GM18868 (cell line): Measurements from ENCODE around the gene ZNF32.

Experiments
- ATAC-seq: cut with Tn5 transposase; IDR thresholded peaks from one replicate; pipeline ENCODE4 v1.9.1; 2021; ENCODE audit warnings: mild to moderate bottlenecking, moderate library complexity; ENCODE audit not compliant: unreplicated experiment

The ZNF32 gene, protein sequence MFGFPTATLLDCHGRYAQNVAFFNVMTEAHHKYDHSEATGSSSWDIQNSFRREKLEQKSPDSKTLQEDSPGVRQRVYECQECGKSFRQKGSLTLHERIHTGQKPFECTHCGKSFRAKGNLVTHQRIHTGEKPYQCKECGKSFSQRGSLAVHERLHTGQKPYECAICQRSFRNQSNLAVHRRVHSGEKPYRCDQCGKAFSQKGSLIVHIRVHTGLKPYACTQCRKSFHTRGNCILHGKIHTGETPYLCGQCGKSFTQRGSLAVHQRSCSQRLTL

DNA sequence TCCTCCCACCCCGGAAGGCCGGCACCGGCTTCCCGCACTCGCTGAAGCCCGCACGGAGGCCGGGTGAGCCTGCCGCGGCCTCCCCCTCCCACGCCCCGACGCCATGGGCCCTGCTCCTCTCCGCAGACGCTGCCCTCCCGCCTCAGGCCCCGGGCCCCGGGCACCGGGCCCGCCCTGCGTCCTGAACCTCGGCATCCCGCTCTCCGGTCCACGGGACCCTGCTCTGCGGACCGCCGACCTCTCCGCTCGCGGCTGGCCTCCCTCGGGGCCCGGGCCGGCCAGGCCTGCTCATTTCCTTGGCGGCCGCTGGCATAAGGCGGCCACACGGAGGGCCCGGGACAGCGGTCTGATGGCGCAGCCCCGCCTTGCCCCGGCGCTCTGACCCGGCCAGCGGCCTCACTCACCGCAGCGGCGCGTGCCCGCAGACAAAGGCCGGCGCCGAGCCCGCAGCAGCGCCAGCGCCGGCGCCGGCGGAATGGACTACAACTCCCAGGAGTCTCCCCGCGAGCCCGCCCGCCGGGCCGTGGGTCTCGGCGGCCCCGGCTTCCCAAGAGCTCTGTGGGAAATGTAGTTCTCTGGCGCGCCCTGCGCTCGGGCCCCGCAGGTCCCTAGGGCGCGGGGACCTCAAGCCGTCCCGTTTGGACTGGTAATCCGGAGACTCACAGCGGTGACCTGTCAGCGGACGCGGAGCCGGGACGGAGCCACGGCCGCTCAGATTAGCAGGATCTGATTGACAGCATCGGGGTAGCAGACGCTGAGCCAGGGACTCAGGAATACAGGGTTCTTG lies at the start of gene ZNF32:
Gene ZNF32 (minus strand): TSS at position 484 of the 787 bp plus-strand sequence. CDS start 2,748 bp downstream, outside the sequence.
- ATAC-seq = peak; percentile 99

DNA sequence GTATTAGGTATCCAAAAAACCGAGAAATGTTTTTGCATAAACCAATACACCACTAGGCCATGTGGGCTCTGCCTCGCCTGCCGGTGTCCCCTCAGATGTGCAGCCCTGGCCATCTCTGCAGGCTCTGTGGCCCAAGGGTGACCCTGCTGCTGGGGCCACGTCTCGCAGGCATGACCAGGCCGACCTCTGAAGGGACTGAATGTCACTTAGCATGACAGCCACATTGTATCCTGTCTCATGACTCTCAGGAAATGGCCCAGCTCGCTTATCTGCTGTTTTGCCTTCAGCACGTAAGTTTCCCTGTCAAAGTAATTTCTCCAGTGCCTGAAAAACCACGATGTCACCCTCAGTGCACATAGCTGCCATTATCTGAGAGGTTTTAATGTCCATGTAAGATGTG lies 49.5 kb upstream of the ZNF32 start:
- ATAC-seq = no peak

- ATAC-seq = no peak
These were observed 48.3 kb upstream of the ZNF32 start for GRCh38 chr10:43696909-43697483.

DNA sequence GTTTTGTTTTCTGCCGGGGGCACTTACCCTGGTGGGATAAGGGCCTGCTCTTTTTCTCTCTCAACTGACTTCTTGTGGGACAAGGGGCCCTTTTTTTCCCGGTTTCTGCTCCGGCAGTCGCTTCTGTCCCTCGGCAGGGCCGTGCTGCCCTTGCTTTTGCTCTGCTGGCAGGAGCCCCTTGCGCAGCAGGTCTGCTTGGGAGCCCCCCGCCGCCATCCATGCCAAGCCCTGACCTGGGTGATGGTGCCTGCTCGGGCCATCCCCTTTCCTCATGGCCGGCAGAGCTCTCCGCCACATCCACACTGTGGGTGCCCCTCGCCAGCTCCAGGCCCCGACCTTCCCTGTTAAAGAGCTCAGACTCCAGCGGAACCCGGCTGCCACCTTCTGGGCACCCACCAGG lies 47.0 kb upstream of the ZNF32 start:
- ATAC-seq = no peak

GRCh38 chr10:43695321-43695720 lies 46.6 kb upstream of the ZNF32 start:
- ATAC-seq = no peak

- no peak for ATAC-seq
These were observed 45.8 kb upstream of the ZNF32 start for GRCh38 chr10:43694526-43694925.

GRCh38 chr10:43693602-43694001 lies 44.9 kb upstream of the ZNF32 start:
- ATAC-seq = no peak

- ATAC-seq = no peak
These were observed 43.6 kb upstream of the ZNF32 start for GRCh38 chr10:43692051-43692825.

DNA sequence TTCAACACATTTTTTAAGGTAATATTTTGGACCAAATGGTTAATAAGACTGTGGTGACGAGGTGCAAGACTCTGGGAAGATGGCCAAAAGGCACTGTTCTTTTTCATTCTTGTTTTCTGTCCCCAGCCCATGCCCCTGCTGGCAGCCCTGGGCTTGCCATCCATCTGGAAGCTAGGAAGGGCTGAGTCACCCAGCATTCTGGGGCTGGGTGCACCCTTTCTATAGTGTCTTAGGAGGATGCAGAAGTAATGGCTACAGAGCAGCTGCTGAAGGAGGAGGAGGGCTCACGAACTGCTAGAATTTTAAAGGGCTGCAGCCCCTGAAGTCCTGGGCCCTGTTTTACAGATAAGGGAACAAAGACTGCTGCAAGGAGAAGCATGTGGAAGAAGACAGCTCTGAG lies 42.8 kb upstream of the ZNF32 start:
- no peak for ATAC-seq

DNA sequence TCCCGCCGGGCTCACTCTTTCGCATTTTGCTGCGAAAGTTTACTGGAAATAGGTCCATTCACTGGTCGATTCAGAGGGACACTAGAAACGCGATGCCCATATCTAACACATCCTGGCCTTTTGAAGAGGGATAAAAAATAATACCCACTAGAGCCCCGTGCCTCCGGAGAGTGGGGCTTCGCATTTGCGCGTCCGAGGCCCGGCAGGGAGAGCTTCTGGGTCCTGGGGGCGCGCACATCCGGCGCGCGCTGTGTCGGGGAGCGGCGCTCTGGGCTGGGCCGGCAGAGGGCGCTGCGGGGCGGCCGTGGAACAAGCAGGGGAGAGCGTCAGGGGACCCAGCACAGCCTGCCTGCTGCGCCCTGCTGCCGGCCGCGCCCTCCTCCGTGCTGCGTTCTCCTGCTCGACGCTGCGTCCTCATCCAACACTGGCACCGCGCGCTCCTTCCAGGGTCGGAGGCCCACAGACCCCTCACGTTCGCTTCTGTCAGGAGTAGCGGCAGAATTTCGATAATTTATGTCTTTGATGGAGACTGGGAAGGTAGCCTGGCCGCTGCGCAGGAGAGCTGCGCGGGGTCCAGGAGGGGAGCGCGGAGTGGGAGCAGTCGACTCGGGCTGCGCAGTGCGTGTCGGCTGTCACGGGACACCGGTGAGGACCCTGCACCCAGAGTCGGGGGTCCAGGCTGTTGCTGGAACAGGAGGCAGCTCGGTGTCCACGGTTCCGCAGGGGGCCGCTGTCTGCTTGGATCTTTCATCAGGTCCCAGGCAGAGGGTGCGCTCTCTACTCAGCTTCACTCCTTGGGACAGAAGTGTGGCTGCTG lies 41.5 kb upstream of the ZNF32 start:
- ATAC-seq = peak; percentile 97

DNA sequence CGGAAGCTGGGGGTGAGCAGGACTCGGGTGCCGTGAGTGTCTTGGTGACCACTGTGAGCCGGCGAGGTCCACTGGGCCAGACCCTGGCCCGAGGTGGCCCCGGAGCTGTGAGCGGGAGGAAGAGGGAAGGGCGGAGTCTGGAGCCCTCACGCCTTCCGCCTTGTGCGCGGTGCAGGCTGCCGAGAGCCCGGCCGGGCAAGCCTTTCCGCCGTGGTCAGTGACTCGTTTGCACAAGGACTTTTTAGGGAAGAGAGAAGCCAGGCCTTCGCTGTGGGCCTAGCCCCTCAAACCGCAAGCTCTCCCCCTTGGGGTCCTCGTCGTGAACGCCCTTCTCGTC lies 40.9 kb upstream of the ZNF32 start:
- peak; percentile 44 for ATAC-seq

- ATAC-seq = no peak
These were observed 40.4 kb upstream of the ZNF32 start for GRCh38 chr10:43689007-43689491.

GRCh38 chr10:43688348-43688892 lies 39.7 kb upstream of the ZNF32 start:
- ATAC-seq = no peak

GRCh38 chr10:43687373-43687772 lies 38.7 kb upstream of the ZNF32 start:
- ATAC-seq = no peak

DNA sequence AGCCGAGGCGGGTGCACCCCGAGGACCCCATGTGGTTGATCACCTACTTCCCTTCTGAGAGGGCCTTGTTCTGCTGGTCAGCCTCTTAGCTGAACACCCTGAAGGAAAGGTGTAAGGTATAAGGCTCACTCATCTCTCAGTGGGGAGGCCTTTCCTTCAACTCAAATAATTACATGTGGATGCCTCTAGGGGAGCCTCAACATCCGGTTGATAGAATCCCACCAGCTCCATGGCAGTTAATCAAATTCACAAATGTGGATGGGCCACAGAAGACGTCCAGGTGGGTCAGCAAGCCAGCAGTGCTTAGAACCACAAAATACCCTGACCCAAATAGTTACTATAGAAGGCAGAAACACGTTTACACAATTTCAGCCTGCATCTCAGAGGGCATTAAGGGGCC lies 37.7 kb upstream of the ZNF32 start:
- no peak for ATAC-seq

- ATAC-seq = no peak
These were observed 37.1 kb upstream of the ZNF32 start for GRCh38 chr10:43685744-43686143.

GRCh38 chr10:43684292-43684559 lies 35.5 kb upstream of the ZNF32 start:
- no peak for ATAC-seq

DNA sequence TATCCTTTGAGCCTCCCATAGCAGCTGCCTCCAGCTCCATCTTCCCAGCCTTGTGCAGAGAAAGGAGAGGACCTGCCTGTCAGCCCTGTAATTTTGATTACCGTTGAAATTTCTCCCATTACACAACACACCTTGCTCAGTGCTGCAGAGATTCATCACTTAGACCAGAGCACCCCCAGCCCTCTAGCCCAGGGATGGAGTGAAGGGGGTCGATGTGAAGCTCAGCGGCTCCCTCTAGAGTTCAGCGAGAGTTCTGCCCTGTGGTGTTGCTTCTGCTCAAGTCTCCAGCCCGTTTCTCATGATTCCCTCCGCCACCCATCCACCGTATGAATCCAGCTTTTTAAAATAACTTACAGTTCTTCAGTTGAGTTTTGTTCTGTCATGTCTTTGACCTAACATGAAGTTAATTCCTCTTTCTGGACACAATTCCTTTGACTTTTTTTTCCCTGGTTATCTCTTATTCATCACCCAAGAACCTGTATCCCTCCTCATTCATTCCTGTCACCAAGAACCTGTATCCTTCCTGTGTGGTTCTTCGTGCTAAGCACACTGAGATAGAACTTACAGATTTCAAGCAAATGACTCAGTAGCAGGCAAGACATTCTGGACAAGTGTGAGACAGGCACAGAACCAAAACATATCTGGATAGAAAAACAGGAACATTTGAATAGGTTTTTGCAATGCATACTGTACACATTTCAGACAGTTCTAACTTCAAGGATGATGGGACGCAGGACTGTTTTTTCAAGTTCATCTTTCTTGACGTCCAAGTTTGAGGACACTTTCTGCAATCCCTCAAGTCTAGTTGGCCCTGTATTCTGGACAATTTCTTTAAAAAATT lies 35.0 kb upstream of the ZNF32 start:
- ATAC-seq = no peak

DNA sequence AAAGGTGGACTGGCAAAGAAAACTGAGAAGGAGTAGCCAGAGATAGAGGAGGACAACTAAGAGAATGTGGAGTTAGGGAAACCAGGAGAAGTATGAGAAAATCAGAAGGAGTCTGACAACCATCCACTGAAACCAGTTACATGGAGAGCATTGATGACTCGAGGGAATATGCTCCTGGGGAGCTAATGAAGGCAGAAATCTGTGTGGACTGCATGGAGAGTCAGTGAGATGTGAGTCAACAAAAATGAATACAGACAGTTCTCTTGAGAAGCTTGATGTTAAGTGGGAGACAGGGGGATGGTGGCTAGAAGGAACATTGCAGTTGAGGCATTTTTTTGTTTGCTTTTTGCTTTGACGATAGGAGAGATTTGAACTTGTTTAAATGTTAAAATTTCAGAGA lies 34.3 kb upstream of the ZNF32 start:
- no peak for ATAC-seq

GRCh38 chr10:43681721-43682120 lies 33.0 kb upstream of the ZNF32 start:
- ATAC-seq = no peak
